IMR-90 (cell line): ENCODE results near the gene IL1A. TPM values are rescaled to one million over a fixed set of nuclear protein-coding genes. Genes with fewer than 3 reads are reported as not detected.

Experiments
- ATAC-seq: fragments of 200-7000 bp; cut with Tn5 transposase; 2 replicates; pipeline ENCODE4 v1.9.1; 2020; ENCODE audit warnings: low read depth, mild to moderate bottlenecking, moderate library complexity
- BruUV-seq: library from RNA; stranded (reverse); fragments of 400-500 nt; replicated peaks from 2 replicates; lab custom pipeline; 2021; lab: Mats Ljungman, UMichigan
- CTCF ChIA-PET: fragments of 300-600 bp; formaldehyde crosslinking; extraction: SDS; loops from one replicate; lab custom pipeline; 2021; ENCODE audit warnings: antibody characterized with exemption; lab: Yijun Ruan, JAX
- POLR2A ChIA-PET: fragments of 300-600 bp; sonication (Branson Sonifier 250); formaldehyde crosslinking; loops from one replicate; lab custom pipeline; 2022; ENCODE audit warnings: antibody characterized with exemption; ENCODE audit not compliant: unreplicated experiment; lab: Charles Lee
- DNase-seq: peaks from one replicate; pipeline ENCODE4 v3.0.0; 2013
- H2AFZ ChIP-seq: replicated peaks from 2 replicates; pipeline ENCODE3; 2013; ENCODE audit warnings: low read length, mild to moderate bottlenecking; ENCODE audit not compliant: poor library complexity
- H2AK5ac ChIP-seq: 2 replicates; pipeline ENCODE4 v1.6.1; 2013; ENCODE audit warnings: low read depth, low read length, inconsistent platforms
- H2AK9ac ChIP-seq: replicated peaks from 2 replicates; pipeline ENCODE3; 2013; ENCODE audit warnings: mild to moderate bottlenecking, low read depth, low read length, moderate library complexity; ENCODE audit not compliant: poor library complexity
- H2BK120ac ChIP-seq: 2 replicates; pipeline ENCODE4 v1.6.1; 2013; ENCODE audit warnings: low read depth, low read length, inconsistent platforms
- H2BK15ac ChIP-seq: 3 replicates; pipeline ENCODE4 v1.6.1; 2013; ENCODE audit warnings: low read depth, low read length, inconsistent platforms
- H2BK20ac ChIP-seq: 2 replicates; pipeline ENCODE4 v1.6.1; 2013; ENCODE audit warnings: low read depth, mild to moderate bottlenecking, inconsistent platforms, low read length, moderate library complexity
- H2BK5ac ChIP-seq: 2 replicates; pipeline ENCODE4 v1.6.1; 2013; ENCODE audit warnings: mild to moderate bottlenecking, low read depth, low read length, inconsistent platforms; ENCODE audit not compliant: poor library complexity, severe bottlenecking
- H3K14ac ChIP-seq: replicated peaks from 2 replicates; pipeline ENCODE4 v1.6.1; 2013; ENCODE audit warnings: low read depth, low read length, inconsistent platforms
- H3K18ac ChIP-seq: 2 replicates; pipeline ENCODE4 v1.6.1; 2013; ENCODE audit warnings: low read depth, low read length, control low read depth
- H3K23ac ChIP-seq: 2 replicates; pipeline ENCODE4 v1.6.1; 2013; ENCODE audit warnings: low read depth, low read length, inconsistent platforms
- H3K27ac ChIP-seq: 2 replicates; pipeline ENCODE4 v1.5.1; 2013; ENCODE audit warnings: mild to moderate bottlenecking, control low read depth, low read length; ENCODE audit not compliant: insufficient read depth
- H3K27me3 ChIP-seq: 2 replicates; pipeline ENCODE4 v1.6.1; 2013; ENCODE audit warnings: low read length; ENCODE audit not compliant: control insufficient read depth, insufficient read depth
- H3K36me3 ChIP-seq: 2 replicates; pipeline ENCODE4 v1.6.1; 2013; ENCODE audit warnings: low read length, mixed read lengths; ENCODE audit not compliant: control insufficient read depth, insufficient read depth
- H3K4ac ChIP-seq: 2 replicates; pipeline ENCODE4 v1.6.1; 2013; ENCODE audit warnings: low read depth, low read length, inconsistent platforms
- H3K4me1 ChIP-seq: 2 replicates; pipeline ENCODE4 v1.6.1; 2013; ENCODE audit warnings: low read length, mixed read lengths; ENCODE audit not compliant: control insufficient read depth, insufficient read depth
- H3K4me2 ChIP-seq: 2 replicates; pipeline ENCODE4 v1.6.1; 2013; ENCODE audit warnings: low read depth, mild to moderate bottlenecking, control low read depth, low read length, moderate library complexity
- H3K4me3 ChIP-seq: 2 replicates; pipeline ENCODE4 v1.5.1; 2013; ENCODE audit warnings: low read depth, mild to moderate bottlenecking, control low read depth, low read length, moderate library complexity; ENCODE audit not compliant: insufficient read depth
- H3K56ac ChIP-seq: 2 replicates; pipeline ENCODE4 v1.6.1; 2013; ENCODE audit warnings: low read length, inconsistent platforms; ENCODE audit not compliant: insufficient read depth; ENCODE audit errors: extremely low read depth
- H3K79me1 ChIP-seq, 2 experiments: 2 replicates each; pipeline ENCODE4 v1.6.1; 2013; ENCODE audit warnings: low read length in 2 of 2, inconsistent platforms in 1 of 2, low read depth in 1 of 2
- H3K9ac ChIP-seq: 2 replicates; pipeline ENCODE4 v1.6.1; 2013; ENCODE audit warnings: low read depth, low read length, control low read depth
- H3K9me1 ChIP-seq: 2 replicates; pipeline ENCODE4 v1.6.1; 2013; ENCODE audit warnings: low read length, inconsistent platforms; ENCODE audit not compliant: insufficient read depth
- H3K9me3 ChIP-seq: 2 replicates; pipeline ENCODE4 v1.6.1; 2013; ENCODE audit warnings: low read length; ENCODE audit not compliant: control insufficient read depth, insufficient read depth
- H4K20me1 ChIP-seq: 2 replicates; pipeline ENCODE4 v1.6.1; 2013; ENCODE audit warnings: low read length, inconsistent platforms; ENCODE audit not compliant: insufficient read depth
- H4K5ac ChIP-seq: 2 replicates; pipeline ENCODE4 v1.6.1; 2013; ENCODE audit warnings: mild to moderate bottlenecking, low read depth, low read length, control low read depth
- H4K8ac ChIP-seq, 2 experiments: 2 replicates each; pipeline ENCODE4 v1.6.1; 2013; ENCODE audit warnings: low read depth in 2 of 2, low read length in 2 of 2, control low read depth in 1 of 2, inconsistent platforms in 1 of 2
- H4K91ac ChIP-seq: 2 replicates; pipeline ENCODE4 v1.6.1; 2013; ENCODE audit warnings: low read depth, low read length, inconsistent platforms; ENCODE audit not compliant: insufficient read depth
- CEBPB ChIP-seq: IDR thresholded peaks from 2 replicates; pipeline ENCODE4 v1.6.1; 2012; ENCODE audit warnings: low read depth, low read length, improper control_type of control experiment
- CHD1 ChIP-seq: IDR thresholded peaks from 2 replicates; pipeline ENCODE4 v1.6.1; 2012; ENCODE audit warnings: low read depth, low read length, improper control_type of control experiment
- FOS ChIP-seq: fragments of 150-350 bp; IDR thresholded peaks from 2 replicates; pipeline ENCODE4 v1.6.1; 2016; ENCODE audit warnings: low read depth, low read length
- MAFK ChIP-seq: IDR thresholded peaks from 2 replicates; pipeline ENCODE4 v1.6.1; 2012; ENCODE audit warnings: low read depth, low read length, improper control_type of control experiment
- MXI1 ChIP-seq: IDR thresholded peaks from 2 replicates; pipeline ENCODE4 v1.6.1; 2012; ENCODE audit warnings: low read depth, mild to moderate bottlenecking, low read length, moderate library complexity, borderline replicate concordance
- NFE2L2 ChIP-seq: fragments of 150-350 bp; IDR thresholded peaks from 2 replicates; pipeline ENCODE4 v1.6.1; 2016; ENCODE audit warnings: low read depth, mild to moderate bottlenecking, low read length
- RAD21 ChIP-seq: IDR thresholded peaks from 2 replicates; pipeline ENCODE4 v1.6.1; 2012; ENCODE audit warnings: low read length, improper control_type of control experiment
- RCOR1 ChIP-seq: IDR thresholded peaks from 2 replicates; pipeline ENCODE4 v1.6.1; 2012; ENCODE audit warnings: mild to moderate bottlenecking, low read length, improper control_type of control experiment; ENCODE audit not compliant: insufficient replicate concordance
- RFX5 ChIP-seq: IDR thresholded peaks from 2 replicates; pipeline ENCODE4 v1.8.0; 2012; ENCODE audit warnings: low read depth, mild to moderate bottlenecking, low read length, moderate library complexity
- USF2 ChIP-seq: fragments of 150-350 bp; IDR thresholded peaks from 2 replicates; pipeline ENCODE4 v1.6.1; 2017; ENCODE audit warnings: mild to moderate bottlenecking, antibody characterized with exemption, low read length, low read depth
- WGBS, 2 experiments: methylation state at CpG; one replicate each; pipeline versions ENCODE4 v1.1.5 to v1.1.7; 2013; ENCODE audit warnings: missing lambda C conversion rate in 2 of 2; ENCODE audit not compliant: insufficient read length in 1 of 2; ENCODE audit errors: extremely low coverage in 2 of 2; 5-methylcytosine and 5-hydroxymethylcytosine counted together
- dilution Hi-C: fragments of 300-500 bp; cut with HindIII; formaldehyde crosslinking; loops from one replicate; pipeline ENCODE4 v1.14.3; 2018; ENCODE audit warnings: low sequenced_read_pairs; ENCODE audit not compliant: unreplicated experiment
- in situ Hi-C: fragments of 300-500 bp; cut with MboI; formaldehyde crosslinking; loops from 3 replicates; pipeline ENCODE4 v1.14.3; 2019; ENCODE audit warnings: low sequenced_read_pairs, inconsistent platforms, mixed read lengths
- intact Hi-C: fragments of 100-400 bp; cut with micrococcal nuclease; formaldehyde crosslinking; loops from 2 replicates; pipeline ENCODE4 v1.10.0; 2022
- polyA plus RNA-seq, 3 experiments: library from polyadenylated mRNA; depleted of rRNA; stranded (reverse); fragments of >200 nt; gene quantifications; 2 replicates each; pipeline ENCODE4 v1.2.3, GENCODE V29; 2012; ENCODE audit warnings: low replicate concordance in 1 of 3
- total RNA-seq: library from RNA; depleted of rRNA; stranded (reverse); fragments of >200 nt; gene quantifications from 2 replicates; pipeline ENCODE4 v1.2.3, GENCODE V29; 2012
- TF ChIP-seq, protein P1 (sequence below): fragments of 150-350 bp; IDR thresholded peaks from 2 replicates; pipeline ENCODE4 v1.6.1; 2016; ENCODE audit warnings: low read depth, mild to moderate bottlenecking, low read length, moderate library complexity, borderline replicate concordance

IL1A gene
- total and polyA plus RNA-seq, 2 of the 4 experiments (the other 2 are of a cell fraction), result 0.48 to 1.1 TPM

DNA sequence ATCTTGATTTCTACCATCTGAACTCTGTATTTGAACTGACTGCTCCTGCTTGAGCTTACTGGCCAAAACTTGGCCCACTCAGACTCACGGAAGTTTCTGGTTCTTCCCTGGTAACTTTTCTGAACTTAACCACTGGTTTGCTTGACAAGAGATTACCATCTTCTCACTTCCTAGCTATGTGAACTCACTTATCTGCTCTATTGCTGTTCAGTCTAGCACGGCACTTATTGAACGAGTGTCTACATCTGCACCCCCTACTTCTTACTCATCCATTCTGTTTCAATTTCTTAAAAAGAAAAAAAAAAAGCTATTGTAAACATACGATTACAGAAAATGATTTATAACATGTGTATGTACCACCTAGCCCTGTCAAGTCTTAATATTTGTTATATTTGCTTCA lies 28.8 kb downstream of the IL1A start:
- Histone ChIP-seq H4K91ac (no peak overlapping the region), H3K18ac (no peak overlapping the region), H4K20me1 (no peaks in the 10 kb centered on the region), H3K36me3 (peaks cover 2% of the 10 kb centered on the region; the same call in 1 of the 2 replicates), H3K4me1 (peaks cover 7% of the 10 kb centered on the region), H2BK5ac (no peak overlapping the region), H3K9ac (no peak overlapping the region), H3K9me1 (peaks cover 6% of the 10 kb centered on the region), H2AFZ (no peak overlapping the region), H3K23ac (no peak overlapping the region), H3K4me2 (no peak overlapping the region), H3K4ac (no peak overlapping the region), H3K4me3 (no peak overlapping the region), H3K79me1 (peaks cover 55 to 65% of the 10 kb centered on the region in 2 experiments), H4K5ac (peak overlapping the region; percentile 11; the same call in 1 of the 2 replicates), H3K27me3 (no peaks in the 10 kb centered on the region), H2AK9ac (no peak overlapping the region), H4K8ac (no peak overlapping the region), H2BK120ac (no peak overlapping the region), H3K9me3 (no peaks in the 10 kb centered on the region), H2BK15ac (no peak overlapping the region), H3K14ac (no peak overlapping the region), H2BK20ac (no peak overlapping the region), H3K27ac (no peak overlapping the region), H3K56ac (no peak overlapping the region), H2AK5ac (no peak overlapping the region)
- POLR2A ChIA-PET, result no interaction called here
- in situ Hi-C loops (loop anchor here (10.0 kb wide), 1 partner anchor 119 kb away; no protein-coding TSS in a partner anchor), dilution Hi-C loops (no loop called here), intact Hi-C loops (no loop called here)
- ATAC-seq (no peak), DNase-seq (no peak)
- BruUV-seq, result no TSS peak
- 100% methylated on average over 1 of the region's 4 CpGs; no CpG with 5 or more reads in 1 of the 2 experiments for WGBS, 2 experiments
- CTCF ChIA-PET, result interaction anchor here (3.6 kb wide), 1 partner anchor 187 kb away, joined by 27 read pairs; no protein-coding TSS in a partner anchor
- TF ChIP-seq USF2 (no peak), CEBPB (no peak), RCOR1 (no peak), FOS (no peak), MXI1 (no peak), CHD1 (no peak), NFE2L2 (no peak), MAFK (no peak), RAD21 (no peak), RFX5 (no peak)
- TF ChIP-seq, protein P1, sequence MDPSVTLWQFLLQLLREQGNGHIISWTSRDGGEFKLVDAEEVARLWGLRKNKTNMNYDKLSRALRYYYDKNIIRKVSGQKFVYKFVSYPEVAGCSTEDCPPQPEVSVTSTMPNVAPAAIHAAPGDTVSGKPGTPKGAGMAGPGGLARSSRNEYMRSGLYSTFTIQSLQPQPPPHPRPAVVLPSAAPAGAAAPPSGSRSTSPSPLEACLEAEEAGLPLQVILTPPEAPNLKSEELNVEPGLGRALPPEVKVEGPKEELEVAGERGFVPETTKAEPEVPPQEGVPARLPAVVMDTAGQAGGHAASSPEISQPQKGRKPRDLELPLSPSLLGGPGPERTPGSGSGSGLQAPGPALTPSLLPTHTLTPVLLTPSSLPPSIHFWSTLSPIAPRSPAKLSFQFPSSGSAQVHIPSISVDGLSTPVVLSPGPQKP, result no peak
